SK-N-SH (cell line): ENCODE results near the gene ANAPC4. TPM values are rescaled to one million over a fixed set of nuclear protein-coding genes. Genes with fewer than 3 reads are reported as not detected.

Experiments used
- CTCF ChIA-PET: fragments of 300-600, 350-600 bp; formaldehyde crosslinking; extraction: SDS; loops from one replicate; lab custom pipeline; 2021; lab: Yijun Ruan, JAX
- POLR2A ChIA-PET: fragments of 350-600 bp; sonication (Branson Sonifier 250); formaldehyde crosslinking; extraction: SDS; loops from one replicate; lab custom pipeline; 2020; ENCODE audit warnings: antibody characterized with exemption, inconsistent platforms; lab: Yijun Ruan, JAX
- DNase-seq: peaks from one replicate; pipeline ENCODE4 v3.0.0; 2012
- H2AFZ ChIP-seq: fragments of 200-600 bp; sonication (generic); 2 replicates; pipeline ENCODE4 v1.8.1; 2016; ENCODE audit warnings: antibody characterized with exemption, mild to moderate bottlenecking, low read depth
- H3F3A ChIP-seq: fragments of 200-600 bp; sonication (generic); replicated peaks from 2 replicates; pipeline ENCODE3; 2016; ENCODE audit warnings: antibody characterized with exemption, mild to moderate bottlenecking; ENCODE audit not compliant: insufficient read depth
- H3K27ac ChIP-seq, 2 experiments: fragments of 200-500 bp in 1 of 2; fragments of 200-600 bp in 1 of 2; sonication (Bioruptor generic) in 1 of 2; sonication (generic), shearing (Covaris generic) in 1 of 2; 2 replicates each; pipeline versions ENCODE4 v1.5.1 to v1.6.1; 2014 to 2016; ENCODE audit warnings: low read depth in 2 of 2, inconsistent platforms in 1 of 2, low read length in 1 of 2, mild to moderate bottlenecking in 1 of 2, mixed read lengths in 1 of 2
- H3K27me3 ChIP-seq: fragments of 200-600 bp; sonication (generic), shearing (Covaris generic); 2 replicates; pipeline ENCODE4 v1.6.1; 2016; ENCODE audit warnings: mixed run types; ENCODE audit not compliant: insufficient read depth
- H3K36me3 ChIP-seq, 2 experiments: fragments of 200-500 bp in 1 of 2; fragments of 200-600 bp in 1 of 2; sonication (Bioruptor generic) in 1 of 2; sonication (generic) in 1 of 2; replicated peaks in 1 of 2; 2 replicates each; pipeline versions ENCODE3 to v1.5.1; 2014 to 2016; ENCODE audit warnings: low read length in 1 of 2, mild to moderate bottlenecking in 1 of 2; ENCODE audit not compliant: insufficient read depth in 2 of 2, control insufficient read depth in 1 of 2
- H3K4me1 ChIP-seq, 2 experiments: fragments of 200-500 bp in 1 of 2; fragments of 200-600 bp in 1 of 2; sonication (Bioruptor generic) in 1 of 2; sonication (generic), shearing (Covaris generic) in 1 of 2; 2 replicates each; pipeline versions ENCODE4 v1.5.1 to v1.6.1; 2014 to 2016; ENCODE audit warnings: low read depth in 1 of 2, low read length in 1 of 2, mixed run types in 1 of 2; ENCODE audit not compliant: insufficient read depth in 2 of 2, control insufficient read depth in 1 of 2
- H3K4me2 ChIP-seq: fragments of 200-600 bp; sonication (generic), shearing (Covaris generic); 2 replicates; pipeline ENCODE4 v1.6.1; 2017; ENCODE audit warnings: mixed run types
- H3K4me3 ChIP-seq, 2 experiments: fragments of 200-500 bp in 1 of 2; fragments of 200-600 bp in 1 of 2; sonication (Bioruptor generic) in 1 of 2; sonication (generic), shearing (Covaris generic) in 1 of 2; 2 replicates each; pipeline versions ENCODE4 v1.5.1 to v1.8.1; 2014 to 2016; ENCODE audit warnings: low read depth in 2 of 2, inconsistent platforms in 1 of 2, low read length in 1 of 2, mild to moderate bottlenecking in 1 of 2, mixed read lengths in 1 of 2, moderate library complexity in 1 of 2
- H3K79me2 ChIP-seq: fragments of 200-600 bp; sonication (generic); 2 replicates; pipeline ENCODE4 v1.8.1; 2017; ENCODE audit warnings: mild to moderate bottlenecking; ENCODE audit not compliant: insufficient read depth
- H3K9ac ChIP-seq: fragments of 200-600 bp; sonication (generic); 2 replicates; pipeline ENCODE4 v1.6.1; 2017; ENCODE audit warnings: mixed run types
- H3K9me2 ChIP-seq: fragments of 200-600 bp; sonication (generic); 2 replicates; pipeline ENCODE4 v1.6.1; 2017; ENCODE audit warnings: mixed run types
- H3K9me3 ChIP-seq: fragments of 200-600 bp; sonication (generic); 2 replicates; pipeline ENCODE4 v1.6.1; 2017; ENCODE audit warnings: mixed run types, mild to moderate bottlenecking, moderate library complexity
- H4K20me1 ChIP-seq: fragments of 200-600 bp; sonication (generic); 2 replicates; pipeline ENCODE4 v1.6.1; 2017; ENCODE audit warnings: mild to moderate bottlenecking, mixed run types; ENCODE audit not compliant: insufficient read depth
- ELF1 ChIP-seq: IDR thresholded peaks from 2 replicates; pipeline ENCODE4 v1.4.0; 2012
- EZH2phosphoT487 ChIP-seq: fragments of 200-600 bp; sonication (generic); IDR thresholded peaks from 2 replicates; pipeline ENCODE4 v1.6.1; 2017; ENCODE audit warnings: low read depth, mixed run types, mild to moderate bottlenecking, antibody characterized with exemption, moderate library complexity, borderline replicate concordance
- FOXM1 ChIP-seq: IDR thresholded peaks from 2 replicates; pipeline ENCODE4 v1.4.0; 2012; ENCODE audit warnings: low read depth, mild to moderate bottlenecking
- GATA2 ChIP-seq: sonication (generic); formaldehyde crosslinking; IDR thresholded peaks from 2 replicates; pipeline ENCODE4 v1.5.0; 2020; ENCODE audit warnings: mild to moderate bottlenecking, missing genetic modification reagents
- NFIC ChIP-seq: IDR thresholded peaks from 2 replicates; pipeline ENCODE4 v1.4.0; 2012; ENCODE audit warnings: borderline replicate concordance
- RAD21 ChIP-seq: IDR thresholded peaks from 2 replicates; pipeline ENCODE4 v1.6.1; 2012; ENCODE audit warnings: mild to moderate bottlenecking, low read length
- RCOR1 ChIP-seq: fragments of 150-350 bp; IDR thresholded peaks from 2 replicates; pipeline ENCODE4 v1.6.1; 2017; ENCODE audit warnings: antibody characterized with exemption, low read length
- RFX5 ChIP-seq: IDR thresholded peaks from 2 replicates; pipeline ENCODE4 v1.6.1; 2012; ENCODE audit warnings: mild to moderate bottlenecking, improper control_type of control experiment, low read length
- RXRA ChIP-seq: IDR thresholded peaks from 2 replicates; pipeline ENCODE4 v1.4.0; 2012; ENCODE audit warnings: low read depth, mild to moderate bottlenecking, borderline replicate concordance
- TAF1 ChIP-seq: IDR thresholded peaks from 2 replicates; pipeline ENCODE4 v1.6.1; 2012; ENCODE audit warnings: low read depth, mild to moderate bottlenecking, low read length, moderate library complexity, borderline replicate concordance
- TCF12 ChIP-seq: IDR thresholded peaks from 2 replicates; pipeline ENCODE4 v1.4.0; 2012
- YY1 ChIP-seq: IDR thresholded peaks from 2 replicates; pipeline ENCODE4 v1.4.0; 2012; ENCODE audit warnings: low read depth, mild to moderate bottlenecking
- WGBS: methylation state at CpG from one replicate; pipeline ENCODE4 v1.1.6; 2017; ENCODE audit warnings: low lambda C conversion rate; 5-methylcytosine and 5-hydroxymethylcytosine counted together
- polyA plus RNA-seq, 3 experiments: library from polyadenylated mRNA; depleted of rRNA; stranded (reverse); fragments of >200 nt; gene quantifications; 2 replicates each; pipeline ENCODE4 v1.2.3, GENCODE V29; 2012
- TF ChIP-seq, protein P1 (sequence below): fragments of 200-600 bp; sonication (generic); IDR thresholded peaks from 2 replicates; pipeline ENCODE4 v1.6.1; 2017; ENCODE audit warnings: antibody characterized with exemption, mild to moderate bottlenecking, moderate library complexity
- TF ChIP-seq, protein P2 (sequence below): fragments of 150-350 bp; IDR thresholded peaks from 2 replicates; pipeline ENCODE4 v1.6.1; 2016; ENCODE audit warnings: mild to moderate bottlenecking, low read depth, low read length
- TF ChIP-seq, protein P3 (sequence below): IDR thresholded peaks from 2 replicates; pipeline ENCODE4 v1.4.0; 2012; ENCODE audit warnings: low read depth, borderline replicate concordance
- TF ChIP-seq, protein P4 (sequence below): IDR thresholded peaks from 2 replicates; pipeline ENCODE4 v1.4.0; 2012; ENCODE audit warnings: low read depth

ANAPC4 gene
- polyA plus RNA-seq, 1 of the 3 experiments (the other 2 are of a cell fraction) = 7.7 TPM

DNA sequence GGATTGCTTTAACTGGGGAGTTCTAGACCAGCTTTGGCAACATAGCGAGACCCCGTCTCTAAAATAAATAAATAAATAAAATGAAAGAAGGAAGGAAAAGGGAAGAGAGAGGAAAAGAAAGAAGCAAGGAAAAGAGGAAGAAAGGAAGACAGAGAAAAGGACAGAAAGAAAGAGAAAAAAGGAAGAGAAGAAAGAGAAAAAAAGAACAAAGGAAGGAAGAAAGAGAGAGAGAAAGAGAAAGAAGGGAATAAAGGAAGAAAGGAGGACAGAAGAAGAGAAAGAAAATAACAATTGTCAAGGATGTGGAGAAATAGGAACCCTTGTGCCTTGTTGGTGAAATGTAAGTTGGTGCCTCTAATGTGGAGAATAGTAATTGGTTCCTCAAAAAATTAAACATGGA is 74.6 kb downstream of the ANAPC4 start (continued):
- TF ChIP-seq, protein P1, sequence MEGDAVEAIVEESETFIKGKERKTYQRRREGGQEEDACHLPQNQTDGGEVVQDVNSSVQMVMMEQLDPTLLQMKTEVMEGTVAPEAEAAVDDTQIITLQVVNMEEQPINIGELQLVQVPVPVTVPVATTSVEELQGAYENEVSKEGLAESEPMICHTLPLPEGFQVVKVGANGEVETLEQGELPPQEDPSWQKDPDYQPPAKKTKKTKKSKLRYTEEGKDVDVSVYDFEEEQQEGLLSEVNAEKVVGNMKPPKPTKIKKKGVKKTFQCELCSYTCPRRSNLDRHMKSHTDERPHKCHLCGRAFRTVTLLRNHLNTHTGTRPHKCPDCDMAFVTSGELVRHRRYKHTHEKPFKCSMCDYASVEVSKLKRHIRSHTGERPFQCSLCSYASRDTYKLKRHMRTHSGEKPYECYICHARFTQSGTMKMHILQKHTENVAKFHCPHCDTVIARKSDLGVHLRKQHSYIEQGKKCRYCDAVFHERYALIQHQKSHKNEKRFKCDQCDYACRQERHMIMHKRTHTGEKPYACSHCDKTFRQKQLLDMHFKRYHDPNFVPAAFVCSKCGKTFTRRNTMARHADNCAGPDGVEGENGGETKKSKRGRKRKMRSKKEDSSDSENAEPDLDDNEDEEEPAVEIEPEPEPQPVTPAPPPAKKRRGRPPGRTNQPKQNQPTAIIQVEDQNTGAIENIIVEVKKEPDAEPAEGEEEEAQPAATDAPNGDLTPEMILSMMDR = no peak
- no peak for TF ChIP-seq RFX5
- no peak for TF ChIP-seq ELF1
- TF ChIP-seq EZH2phosphoT487 = no peak
- TF ChIP-seq, all 33 proteins: peak for 0

DNA sequence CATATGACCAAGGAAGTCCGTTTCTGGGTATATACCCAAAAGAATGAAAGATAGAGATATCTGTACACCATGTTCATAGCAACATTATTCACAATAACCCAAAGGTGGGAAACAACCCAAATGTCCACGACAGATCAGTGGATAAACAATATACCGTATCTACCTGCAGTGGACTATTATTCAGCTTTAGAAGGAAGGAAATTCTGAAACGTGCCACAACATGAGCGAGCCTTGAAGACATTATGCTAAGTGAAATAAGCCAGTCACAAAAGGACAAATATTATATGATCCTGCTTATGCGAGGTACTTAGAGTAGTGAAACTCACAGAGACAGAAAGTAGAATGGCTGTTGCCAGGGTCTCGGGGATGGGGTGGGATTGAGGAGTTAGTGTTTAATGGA is 75.0 kb downstream of the ANAPC4 start:
- ChIA-PET CTCF (no interaction called here), POLR2A (no interaction called here)
- H3K9ac ChIP-seq = no peak overlapping the region
- no peaks in the 10 kb centered on the region for H3K4me1 ChIP-seq
- no peaks in the 10 kb centered on the region for H3K36me3 ChIP-seq
- WGBS = 44% methylated on average over 7 of the region's 7 CpGs
- no peak overlapping the region for H3K4me3 ChIP-seq
- no peaks in the 10 kb centered on the region for H3K9me2 ChIP-seq
- TF ChIP-seq, protein P2, sequence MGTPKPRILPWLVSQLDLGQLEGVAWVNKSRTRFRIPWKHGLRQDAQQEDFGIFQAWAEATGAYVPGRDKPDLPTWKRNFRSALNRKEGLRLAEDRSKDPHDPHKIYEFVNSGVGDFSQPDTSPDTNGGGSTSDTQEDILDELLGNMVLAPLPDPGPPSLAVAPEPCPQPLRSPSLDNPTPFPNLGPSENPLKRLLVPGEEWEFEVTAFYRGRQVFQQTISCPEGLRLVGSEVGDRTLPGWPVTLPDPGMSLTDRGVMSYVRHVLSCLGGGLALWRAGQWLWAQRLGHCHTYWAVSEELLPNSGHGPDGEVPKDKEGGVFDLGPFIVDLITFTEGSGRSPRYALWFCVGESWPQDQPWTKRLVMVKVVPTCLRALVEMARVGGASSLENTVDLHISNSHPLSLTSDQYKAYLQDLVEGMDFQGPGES = no peak
- no peak for TF ChIP-seq RCOR1
- no peak for TF ChIP-seq TAF1
- no peak for TF ChIP-seq GATA2 (CRISPR knock-in tag)
- no peak for TF ChIP-seq TCF12
- TF ChIP-seq, protein P3, sequence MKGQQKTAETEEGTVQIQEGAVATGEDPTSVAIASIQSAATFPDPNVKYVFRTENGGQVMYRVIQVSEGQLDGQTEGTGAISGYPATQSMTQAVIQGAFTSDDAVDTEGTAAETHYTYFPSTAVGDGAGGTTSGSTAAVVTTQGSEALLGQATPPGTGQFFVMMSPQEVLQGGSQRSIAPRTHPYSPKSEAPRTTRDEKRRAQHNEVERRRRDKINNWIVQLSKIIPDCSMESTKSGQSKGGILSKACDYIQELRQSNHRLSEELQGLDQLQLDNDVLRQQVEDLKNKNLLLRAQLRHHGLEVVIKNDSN = no peak
- no peak for TF ChIP-seq FOXM1
- no peak for TF ChIP-seq RAD21
- no peak for TF ChIP-seq YY1
- no peak for TF ChIP-seq RXRA
- TF ChIP-seq NFIC = no peak
- TF ChIP-seq, protein P4, sequence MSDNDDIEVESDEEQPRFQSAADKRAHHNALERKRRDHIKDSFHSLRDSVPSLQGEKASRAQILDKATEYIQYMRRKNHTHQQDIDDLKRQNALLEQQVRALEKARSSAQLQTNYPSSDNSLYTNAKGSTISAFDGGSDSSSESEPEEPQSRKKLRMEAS = no peak
- TF ChIP-seq, all 33 proteins: peak for 0
- Histone ChIP-seq H2AFZ (no peak overlapping the region), H4K20me1 (no peaks in the 10 kb centered on the region), H3F3A (no peaks in the 10 kb centered on the region), H3K4me2 (no peak overlapping the region), H3K79me2 (no peaks in the 10 kb centered on the region), H3K27me3 (no peaks in the 10 kb centered on the region), H3K9me3 (no peaks in the 10 kb centered on the region), H3K27ac (no peak overlapping the region)
- DNase-seq = no peak
